ENCODE measurements around the gene PPT2.
"Not testable (repeated sequence)": the region's sequence is repeated elsewhere in the genome, so short reads cannot be mapped to it uniquely, and the experiment has no call there.

Gene PPT2

DNA sequence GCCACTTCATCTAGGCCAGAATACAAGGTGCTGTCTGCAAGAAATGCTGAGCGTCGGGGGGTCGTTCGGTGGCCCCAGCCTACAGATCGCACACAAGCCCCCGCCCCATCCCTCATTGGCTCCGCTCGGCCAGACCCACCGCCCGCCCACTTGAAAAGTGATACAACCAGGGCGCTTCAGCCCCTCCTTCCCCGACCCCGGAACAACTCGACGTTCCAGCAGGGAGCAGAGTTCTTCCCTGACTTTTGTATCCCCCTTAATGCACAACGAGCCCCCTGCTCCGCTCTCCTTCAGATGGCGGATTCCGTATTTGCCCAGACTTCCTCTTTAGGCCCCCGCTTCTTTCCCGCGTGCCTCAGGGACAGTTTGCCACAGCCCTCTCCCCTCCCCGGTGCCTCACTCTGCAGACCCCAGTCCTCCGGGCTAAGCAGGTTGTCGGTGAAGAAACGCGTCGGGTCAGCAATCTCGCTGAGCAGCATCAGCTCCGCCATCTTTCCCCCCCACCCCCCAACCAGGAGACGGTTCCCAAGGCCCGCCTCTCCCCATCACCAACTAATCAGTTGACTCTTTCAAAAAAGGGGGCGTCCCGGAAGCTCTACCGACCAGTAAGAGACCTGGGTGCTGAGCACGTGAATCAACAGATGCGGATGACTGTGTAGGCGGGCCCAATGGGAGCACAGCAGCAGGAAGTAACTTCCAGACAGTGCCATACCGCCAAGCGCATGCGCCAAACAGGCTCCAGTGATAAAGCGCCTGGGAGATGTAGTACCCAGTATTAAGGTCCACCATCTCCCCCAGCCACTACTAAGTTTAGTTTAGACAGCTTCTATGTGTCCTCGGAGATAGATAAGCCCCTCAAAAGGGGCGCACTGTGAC, 26.0 kb upstream of the PPT2 start, which contains the start of gene ATF6B:
TSS of gene ATF6B (minus strand) at position 530 of the 876 bp plus-strand sequence. CDS start at position 491, 39 bp downstream.
- peak; percentile 85 for DNase-seq (ENCODE audit: low read depth)

GRCh38 chr6:32128751-32129296, 25.1 kb upstream of the PPT2 start:
- DNase-seq (ENCODE audit: low read depth), result no peak

DNA sequence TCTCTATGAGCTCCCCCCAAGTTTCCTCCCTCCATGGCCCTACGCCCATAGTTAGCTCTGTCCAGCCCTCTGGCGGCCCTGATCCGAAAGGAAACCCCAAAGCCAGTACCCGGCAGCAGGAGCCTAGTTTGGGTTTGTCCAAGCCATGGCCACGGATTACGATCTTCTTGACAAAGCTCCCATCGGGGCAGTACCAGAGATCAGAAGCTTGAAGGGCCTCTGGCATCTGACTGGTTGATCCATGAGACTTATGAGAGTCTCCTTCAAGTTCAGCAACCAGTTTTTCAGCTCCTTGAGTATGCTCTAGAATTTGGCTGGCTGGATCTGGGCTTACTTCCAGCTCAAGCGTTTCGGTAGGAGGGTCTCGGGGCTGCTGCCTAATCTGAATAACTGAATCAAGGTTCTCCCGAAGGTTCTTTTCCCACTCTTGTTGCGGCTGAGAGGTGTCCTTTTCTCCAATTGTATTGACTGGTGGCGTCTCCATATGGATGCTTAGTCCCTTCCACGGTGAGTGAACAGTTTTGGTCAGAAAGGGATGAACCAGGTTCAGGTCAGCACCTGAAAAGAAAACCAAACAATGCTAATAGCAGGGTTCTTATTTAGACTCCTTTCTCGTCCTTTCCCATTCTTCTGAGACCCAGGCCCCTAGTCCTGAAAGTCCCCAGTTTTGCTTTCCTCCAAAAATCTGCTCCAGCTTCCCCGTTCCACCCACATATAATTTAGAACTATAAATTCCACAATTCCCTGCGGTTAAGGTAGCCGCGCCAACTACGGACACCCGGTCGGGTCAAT, 24.4 kb upstream of the PPT2 start:
- no peak for DNase-seq (ENCODE audit: low read depth)

DNA sequence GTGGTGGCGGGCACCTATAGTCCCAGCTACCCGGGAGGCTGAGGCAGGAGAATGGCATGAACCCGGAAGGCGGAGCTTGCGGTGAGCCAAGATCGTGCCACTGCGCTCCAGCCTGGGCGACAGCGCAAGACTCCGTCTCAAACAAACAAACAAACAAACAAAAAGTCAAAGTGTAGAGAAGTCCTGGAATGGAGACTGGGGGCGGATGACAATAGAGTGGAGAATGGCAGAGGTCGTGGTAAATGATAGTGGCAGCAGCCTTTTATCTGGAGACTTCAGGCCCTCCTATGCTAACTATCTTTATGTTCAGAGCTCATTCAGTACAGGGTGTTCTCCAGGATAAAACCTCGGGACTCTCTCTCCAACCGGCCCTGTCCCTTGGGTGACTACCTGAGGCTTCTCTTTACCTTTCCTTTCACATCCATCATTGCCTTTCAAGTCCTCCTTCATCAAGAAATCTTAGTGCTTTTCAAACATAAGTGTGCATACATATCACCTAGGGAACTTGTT, 22.4 kb upstream of the PPT2 start:
- DNase-seq (ENCODE audit: low read depth), result no peak

DNA sequence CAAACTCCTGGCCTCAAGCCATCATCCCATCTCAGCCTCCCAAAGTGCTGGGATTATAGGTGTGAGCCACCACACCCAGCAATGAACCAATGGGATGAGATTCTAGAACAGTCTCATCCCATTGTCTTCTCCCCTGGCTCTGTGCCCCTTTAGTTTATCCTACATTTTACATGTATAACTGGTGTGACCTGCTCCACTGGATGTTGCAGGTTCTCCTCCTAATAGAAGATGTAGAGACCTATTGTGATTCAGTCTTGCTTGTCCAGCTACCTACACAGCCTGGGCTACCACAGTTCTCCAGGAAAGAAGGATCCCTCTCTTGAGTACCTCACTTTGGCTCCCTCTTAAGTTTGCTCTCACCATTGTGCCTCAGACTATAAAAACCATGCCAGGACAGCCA, 21.8 kb upstream of the PPT2 start:
- no peak for DNase-seq (ENCODE audit: low read depth)

DNA sequence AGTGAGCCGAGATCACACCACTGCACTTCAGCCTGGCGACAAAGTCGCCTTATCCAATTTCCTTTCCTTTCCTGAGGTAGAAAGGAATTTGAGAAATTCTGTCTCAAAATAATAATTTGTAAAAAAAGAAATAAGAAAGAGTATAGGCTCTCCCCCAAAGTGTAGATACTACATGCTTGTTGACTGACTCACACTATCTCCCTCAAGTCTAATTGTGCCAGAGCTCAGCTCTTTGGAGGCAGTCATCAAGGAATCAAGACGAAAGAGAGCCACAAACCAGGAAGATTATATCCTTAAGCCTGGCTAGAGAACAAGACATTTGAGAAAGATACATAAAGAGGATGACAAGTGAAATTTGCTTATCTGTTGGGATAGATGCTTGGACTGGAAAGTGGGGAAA, 20.2 kb upstream of the PPT2 start:
- DNase-seq (ENCODE audit: low read depth), result no peak

DNA sequence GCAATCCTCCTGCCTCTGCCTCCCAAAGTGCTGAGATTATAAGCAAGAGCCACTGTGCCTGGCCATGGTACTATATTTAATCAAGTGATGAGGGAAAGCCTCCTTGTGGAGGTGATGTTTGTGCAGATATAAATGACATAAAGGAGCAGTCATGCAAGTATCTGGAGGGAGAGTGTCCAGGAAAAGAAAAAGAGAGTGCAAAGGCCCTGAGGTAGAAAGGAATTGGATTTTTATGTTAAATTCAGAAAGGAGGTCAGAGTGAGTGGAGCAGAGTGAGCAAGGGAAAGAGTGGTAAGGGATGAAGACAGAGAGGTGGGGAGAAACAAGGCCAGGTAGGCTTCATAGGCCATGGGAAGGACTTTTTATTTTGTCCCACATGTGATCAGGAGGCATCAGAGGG, 16.5 kb upstream of the PPT2 start:
- no peak for DNase-seq (ENCODE audit: low read depth)

DNA sequence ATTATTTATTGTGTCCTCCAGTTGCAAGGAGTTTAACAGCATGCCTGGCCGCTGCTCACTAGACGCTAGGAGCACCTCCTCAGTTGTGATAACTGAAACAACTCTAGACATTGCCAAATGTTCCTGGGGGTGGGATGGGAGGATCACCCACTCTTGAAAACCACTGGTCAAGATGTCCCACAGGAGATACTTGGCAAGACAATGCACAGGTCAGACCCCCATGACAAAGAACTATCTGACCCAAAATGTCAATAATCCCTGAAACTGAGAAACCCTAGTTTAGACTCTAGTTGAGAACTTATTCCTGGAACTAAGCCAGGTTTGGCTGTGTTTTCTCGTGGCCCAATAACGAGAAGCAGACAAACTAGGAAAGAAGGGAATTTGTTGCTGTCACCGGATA, 14.4 kb upstream of the PPT2 start:
- no peak for DNase-seq (ENCODE audit: low read depth)

DNA sequence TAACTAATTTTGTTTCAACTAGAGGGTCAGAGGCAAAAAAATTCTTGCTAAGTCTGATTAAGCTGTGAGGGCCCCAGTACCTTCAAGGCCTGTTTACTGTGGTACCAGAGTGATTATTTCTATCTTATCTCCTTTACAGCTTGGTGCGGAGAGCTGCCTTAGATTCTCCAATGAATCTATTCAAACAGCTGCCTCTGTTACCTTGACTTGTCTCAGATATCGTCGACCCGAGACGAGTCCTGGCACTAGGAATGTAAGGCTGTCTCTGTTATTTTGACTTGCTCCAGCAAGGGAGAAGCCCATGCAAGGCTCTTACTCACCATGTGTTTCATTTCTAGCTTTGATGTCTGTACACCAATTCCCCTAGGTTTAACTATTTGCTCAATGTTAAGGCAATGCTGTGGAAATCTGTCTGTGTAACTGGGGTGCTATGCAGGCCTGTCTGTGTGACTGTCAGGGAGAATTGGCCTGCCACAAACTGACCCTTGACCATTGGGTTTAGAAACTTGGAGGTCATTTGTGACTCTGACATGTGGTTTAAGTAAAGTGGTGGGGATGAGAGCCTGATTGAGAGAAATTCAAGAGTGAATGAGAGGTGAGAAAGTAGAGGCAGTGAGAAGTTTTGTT, 13.4 kb upstream of the PPT2 start:
- no peak for DNase-seq (ENCODE audit: low read depth)

GRCh38 chr6:32144238-32144637, 9.7 kb upstream of the PPT2 start:
- DNase-seq (ENCODE audit: low read depth), result not testable (repeated sequence)

- no peak for DNase-seq (ENCODE audit: low read depth)
These were observed 7.7 kb upstream of the PPT2 start for GRCh38 chr6:32146287-32146686.

DNA sequence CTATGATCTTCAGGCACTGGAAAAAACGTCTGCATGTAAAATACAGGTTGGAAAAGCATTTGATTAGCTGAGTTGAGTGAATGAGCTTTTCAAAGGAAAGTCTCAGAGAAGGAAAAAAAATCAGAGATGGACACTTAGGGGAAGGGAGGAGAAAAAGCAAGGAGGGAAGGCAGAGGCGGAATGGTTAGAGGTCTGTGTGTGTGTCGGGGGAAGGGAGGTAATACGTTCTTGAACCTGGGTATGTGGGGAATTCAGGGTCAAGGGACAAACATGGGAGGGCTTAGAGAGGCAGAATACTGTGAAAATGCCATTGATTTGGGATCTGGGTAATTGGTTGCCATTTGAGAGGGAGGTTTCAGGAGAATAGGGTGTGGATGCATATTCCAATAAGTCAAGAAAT, 7.3 kb upstream of the PPT2 start:
- no peak for DNase-seq (ENCODE audit: low read depth)

- no peak for DNase-seq (ENCODE audit: low read depth)
These were observed 6.4 kb upstream of the PPT2 start for GRCh38 chr6:32147401-32148132.

- peak; percentile 32 for DNase-seq (ENCODE audit: low read depth)
These were observed 5.5 kb upstream of the PPT2 start for GRCh38 chr6:32148289-32149091.

DNA sequence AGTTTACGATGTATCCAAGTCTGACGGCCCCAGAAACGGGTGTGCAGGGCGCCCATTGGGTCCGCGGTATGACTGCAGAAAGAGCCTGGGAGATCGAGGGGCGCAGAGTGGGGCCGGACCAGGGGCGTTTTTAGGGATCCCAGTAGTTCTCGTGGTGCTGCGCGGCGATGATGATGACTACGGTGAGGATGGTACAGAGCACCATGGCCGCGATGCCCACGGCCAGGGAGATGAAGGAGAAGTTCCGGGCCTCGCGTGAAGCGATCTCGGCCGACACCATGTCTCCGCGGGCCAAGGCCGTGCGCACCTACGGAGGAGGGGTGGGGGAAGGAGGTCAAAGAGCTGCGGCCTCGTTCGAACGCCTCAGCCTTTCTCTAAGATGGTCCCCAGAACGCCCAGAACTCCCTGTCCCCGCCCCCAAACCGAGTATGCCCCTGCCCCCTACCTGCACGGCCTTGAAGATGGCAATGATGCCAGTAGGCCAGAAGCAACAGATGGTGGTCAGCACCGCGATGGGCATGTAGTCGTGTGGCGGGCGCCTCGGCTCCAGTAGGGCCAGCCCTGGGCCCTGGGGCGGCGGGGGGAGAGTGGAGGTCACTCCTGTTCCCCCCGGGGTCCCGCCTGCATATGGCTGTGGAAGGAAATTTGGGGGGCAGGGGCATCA, 4.7 kb upstream of the PPT2 start:
- DNase-seq (ENCODE audit: low read depth), result no peak

DNA sequence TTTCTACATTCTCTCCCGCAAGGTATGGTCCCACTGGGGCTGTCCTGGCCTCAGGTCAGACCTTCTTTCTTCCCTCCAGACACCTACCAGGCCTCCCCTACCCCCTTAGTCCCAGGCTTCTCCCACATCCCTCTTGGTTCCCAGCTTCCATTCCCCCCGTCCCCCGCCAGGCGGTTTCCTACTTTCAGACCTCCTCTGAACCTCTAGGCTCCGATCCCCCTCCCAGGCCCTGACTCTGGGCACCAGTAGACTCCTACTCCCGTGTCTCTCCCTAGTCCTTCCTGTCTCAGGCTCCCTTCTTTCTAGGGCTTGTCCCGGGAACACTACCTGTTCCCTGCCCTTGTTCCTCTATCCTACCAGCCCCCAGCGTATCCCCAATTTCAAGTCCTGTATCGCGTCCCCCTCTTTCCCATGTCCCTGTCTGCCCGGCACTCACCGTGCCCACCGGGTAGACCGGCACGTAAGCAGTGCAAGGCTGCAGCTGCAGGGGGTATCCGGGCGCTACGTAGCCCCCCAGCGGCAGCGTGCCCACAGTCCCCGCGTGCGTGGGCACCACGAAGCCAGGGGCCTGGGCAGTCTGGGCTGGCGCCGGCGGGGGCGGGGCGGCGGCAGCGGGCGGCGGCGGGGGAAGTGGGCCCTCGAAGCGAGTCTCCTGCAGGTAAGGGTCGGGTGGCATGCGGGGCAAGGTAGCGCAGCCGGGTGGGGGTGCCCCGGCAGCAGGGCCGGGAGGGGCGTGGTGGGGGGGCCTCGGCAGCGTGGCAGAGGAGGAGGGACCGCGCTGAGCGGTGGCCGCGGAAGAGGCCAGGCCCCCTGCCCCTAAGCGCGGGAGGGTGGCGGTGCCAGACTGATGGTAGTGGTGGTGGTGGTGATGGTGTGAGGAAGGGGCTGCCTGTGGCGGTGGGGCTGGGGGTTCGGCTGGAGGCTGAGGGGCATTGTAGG, 3.7 kb upstream of the PPT2 start:
- DNase-seq (ENCODE audit: low read depth), result no peak

DNA sequence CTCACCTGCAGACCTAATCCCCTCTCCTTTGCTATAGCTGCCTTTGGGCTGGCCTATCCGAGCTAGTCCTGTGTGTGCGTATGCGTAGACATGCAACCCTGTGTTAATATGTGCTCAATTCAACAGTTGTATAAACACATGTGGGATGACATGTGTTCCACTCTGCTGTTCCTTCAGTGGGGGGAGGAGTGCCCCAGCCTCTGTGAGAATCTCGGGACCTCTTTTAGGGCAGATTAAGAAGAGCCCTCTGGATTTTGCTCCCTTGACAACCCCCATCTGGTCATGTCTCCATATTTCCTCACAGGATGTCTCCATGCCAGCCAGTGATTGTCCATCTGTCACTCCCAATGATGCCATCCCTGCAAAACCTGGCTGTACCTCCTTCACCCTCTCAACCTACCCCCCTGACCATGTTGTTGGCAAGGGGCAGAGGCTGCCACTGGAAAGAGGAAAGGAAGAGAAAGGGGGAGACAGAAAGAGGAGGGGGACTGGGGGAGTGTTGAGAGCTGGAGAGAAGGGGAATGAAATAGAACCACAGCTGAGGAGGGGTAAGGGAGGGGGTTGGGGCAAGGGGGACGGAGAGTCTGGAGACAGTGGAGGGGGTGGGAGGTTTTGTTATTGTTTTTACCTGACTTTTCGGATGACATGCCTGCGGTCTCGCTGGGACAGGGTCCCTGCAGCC, 2.6 kb upstream of the PPT2 start:
- no peak for DNase-seq (ENCODE audit: low read depth)

Measured in stimulated activated CD8-positive, alpha-beta memory T cell treated with anti-CD3 and anti-CD28 coated beads, Interleukin-15, amount 100 ng/mL, for 24 hours (primary cell).